KMS-11 (cell line): Measurements from ENCODE around the gene SORCS2.

Experiments used
- H2AFZ ChIP-seq: fragments of 200-600 bp; sonication (generic); 2 replicates; pipeline ENCODE4 v1.6.1; 2016; ENCODE audit warnings: antibody characterized with exemption, mixed run types, low read depth
- H3K27ac ChIP-seq: fragments of 200-600 bp; sonication (generic); 2 replicates; pipeline ENCODE4 v1.6.1; 2016; ENCODE audit warnings: mild to moderate bottlenecking, mixed run types
- H3K27me3 ChIP-seq: fragments of 200-600 bp; sonication (generic); 2 replicates; pipeline ENCODE4 v1.6.1; 2017; ENCODE audit warnings: mild to moderate bottlenecking, low read depth, mixed run types, moderate library complexity; ENCODE audit not compliant: insufficient read depth
- H3K36me3 ChIP-seq: fragments of 200-600 bp; sonication (generic); 2 replicates; pipeline ENCODE4 v1.6.1; 2017; ENCODE audit warnings: mild to moderate bottlenecking, mixed run types; ENCODE audit not compliant: insufficient read depth
- H3K4me1 ChIP-seq: fragments of 200-600 bp; sonication (generic); 2 replicates; pipeline ENCODE4 v1.6.1; 2016; ENCODE audit warnings: mild to moderate bottlenecking, low read depth, mixed run types; ENCODE audit not compliant: poor library complexity, severe bottlenecking
- H3K4me2 ChIP-seq: fragments of 200-600 bp; sonication (generic); 2 replicates; pipeline ENCODE4 v1.7.0; 2016; ENCODE audit warnings: mild to moderate bottlenecking, mixed run types
- H3K4me3 ChIP-seq: fragments of 200-600 bp; sonication (generic); IDR thresholded peaks from 2 replicates; pipeline ENCODE4 v1.6.1; 2017; ENCODE audit warnings: low read depth, low read length, mixed read lengths; ENCODE audit not compliant: insufficient read depth
- H3K79me2 ChIP-seq: fragments of 200-600 bp; sonication (generic); 2 replicates; pipeline ENCODE4 v1.6.1; 2016; ENCODE audit warnings: low read depth, mixed run types; ENCODE audit not compliant: insufficient read depth
- H3K9ac ChIP-seq: fragments of 200-600 bp; sonication (generic); 2 replicates; pipeline ENCODE4 v1.6.1; 2016; ENCODE audit warnings: mild to moderate bottlenecking, mixed run types
- H4K20me1 ChIP-seq: fragments of 200-600 bp; sonication (generic); 2 replicates; pipeline ENCODE4 v1.6.1; 2016; ENCODE audit warnings: mild to moderate bottlenecking, mixed run types; ENCODE audit not compliant: insufficient read depth
- CTCF ChIP-seq: fragments of 200-600 bp; sonication (generic); conservative IDR thresholded peaks from 2 replicates; pipeline ENCODE4 v1.6.1; 2017; ENCODE audit warnings: low read depth, mild to moderate bottlenecking, antibody characterized with exemption, low read length, moderate library complexity, mixed read lengths

SORCS2 gene

GRCh38 chr4:7777871-7778509 is 585.7 kb downstream of the SORCS2 start:
- TF ChIP-seq CTCF = no peak
- no peak overlapping the region for H3K27ac ChIP-seq
- H2AFZ ChIP-seq = no peak overlapping the region
- H4K20me1 ChIP-seq = no peaks in the 10 kb centered on the region
- H3K27me3 ChIP-seq = no peaks in the 10 kb centered on the region
- no peak overlapping the region for H3K9ac ChIP-seq
- H3K79me2 ChIP-seq = no peaks in the 10 kb centered on the region
- H3K4me3 ChIP-seq = no peak overlapping the region
- H3K4me2 ChIP-seq = no peak overlapping the region
- H3K4me1 ChIP-seq = no peaks in the 10 kb centered on the region
- no peaks in the 10 kb centered on the region for H3K36me3 ChIP-seq

GRCh38 chr4:7778510-7779431 is 586.4 kb downstream of the SORCS2 start:
- H3K9ac ChIP-seq = no peak overlapping the region
- no peak overlapping the region for H3K27ac ChIP-seq
- H3K27me3 ChIP-seq = no peaks in the 10 kb centered on the region
- H3K4me2 ChIP-seq = no peak overlapping the region
- H3K4me3 ChIP-seq = no peak overlapping the region
- no peak for TF ChIP-seq CTCF
- no peaks in the 10 kb centered on the region for H4K20me1 ChIP-seq
- H2AFZ ChIP-seq = no peak overlapping the region
- no peaks in the 10 kb centered on the region for H3K4me1 ChIP-seq
- no peaks in the 10 kb centered on the region for H3K36me3 ChIP-seq
- no peaks in the 10 kb centered on the region for H3K79me2 ChIP-seq

GRCh38 chr4:7779432-7779768 is 587.1 kb downstream of the SORCS2 start:
- no peaks in the 10 kb centered on the region for H3K27me3 ChIP-seq
- no peak overlapping the region for H3K4me2 ChIP-seq
- H3K4me3 ChIP-seq = no peak overlapping the region
- no peak overlapping the region for H3K27ac ChIP-seq
- no peaks in the 10 kb centered on the region for H3K79me2 ChIP-seq
- H3K4me1 ChIP-seq = no peaks in the 10 kb centered on the region
- H3K36me3 ChIP-seq = no peaks in the 10 kb centered on the region
- no peak overlapping the region for H2AFZ ChIP-seq
- H3K9ac ChIP-seq = no peak overlapping the region
- TF ChIP-seq CTCF = no peak
- no peaks in the 10 kb centered on the region for H4K20me1 ChIP-seq

- Histone ChIP-seq H3K27ac (no peak overlapping the region), H3K4me3 (no peak overlapping the region), H3K27me3 (no peaks in the 10 kb centered on the region), H3K79me2 (no peaks in the 10 kb centered on the region), H3K4me2 (no peak overlapping the region), H4K20me1 (no peaks in the 10 kb centered on the region), H3K9ac (no peak overlapping the region), H3K4me1 (no peaks in the 10 kb centered on the region), H3K36me3 (no peaks in the 10 kb centered on the region), H2AFZ (no peak overlapping the region)
- TF ChIP-seq CTCF = no peak
Observed at GRCh38 chr4:7780751-7781348, 588.5 kb downstream of the SORCS2 start.
